Measurements from ENCODE around the gene ALKBH8.

DNA sequence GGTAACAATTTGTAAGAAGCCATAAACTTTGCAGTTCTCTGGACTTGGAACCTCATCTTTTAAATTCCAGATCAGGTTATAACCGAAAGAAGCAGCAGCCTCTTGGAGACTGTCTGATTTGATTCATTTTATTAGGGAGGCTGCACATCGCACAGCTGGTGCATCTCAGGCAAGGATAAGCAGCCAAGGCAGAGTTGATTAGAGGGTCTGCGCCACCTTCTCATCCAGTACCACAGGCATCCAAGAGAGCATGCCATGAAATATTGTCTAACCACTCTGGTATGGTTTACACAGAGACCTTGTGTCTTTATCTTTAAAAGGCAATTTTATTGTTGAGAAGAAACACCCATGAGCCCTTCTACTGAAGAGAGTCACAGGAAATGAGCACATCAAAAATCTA lies 91.7 kb downstream of the ALKBH8 start:
- TF ChIP-seq TOX (CRISPR knock-in tag; IDR thresholded peaks at IDR 0.05; ENCODE audit: borderline replicate concordance) (no peak), ZFP3 (CRISPR knock-in tag; IDR thresholded peaks at IDR 0.05) (no peak), ZNF565 (CRISPR knock-in tag; conservative IDR thresholded peaks at IDR 0.05; ENCODE audit: low read depth) (no peak), ARNTL (CRISPR knock-in tag; IDR thresholded peaks at IDR 0.05; ENCODE audit: borderline replicate concordance, low read depth) (no peak), RARB (CRISPR knock-in tag; IDR thresholded peaks at IDR 0.05) (no peak), ESRRG (CRISPR knock-in tag; IDR thresholded peaks at IDR 0.05) (no peak), CSDC2 (CRISPR knock-in tag; IDR thresholded peaks at IDR 0.05) (no peak), TCF4 (CRISPR knock-in tag; IDR thresholded peaks at IDR 0.05; ENCODE audit: borderline replicate concordance) (no peak)
- TF ChIP-seq, protein P1, sequence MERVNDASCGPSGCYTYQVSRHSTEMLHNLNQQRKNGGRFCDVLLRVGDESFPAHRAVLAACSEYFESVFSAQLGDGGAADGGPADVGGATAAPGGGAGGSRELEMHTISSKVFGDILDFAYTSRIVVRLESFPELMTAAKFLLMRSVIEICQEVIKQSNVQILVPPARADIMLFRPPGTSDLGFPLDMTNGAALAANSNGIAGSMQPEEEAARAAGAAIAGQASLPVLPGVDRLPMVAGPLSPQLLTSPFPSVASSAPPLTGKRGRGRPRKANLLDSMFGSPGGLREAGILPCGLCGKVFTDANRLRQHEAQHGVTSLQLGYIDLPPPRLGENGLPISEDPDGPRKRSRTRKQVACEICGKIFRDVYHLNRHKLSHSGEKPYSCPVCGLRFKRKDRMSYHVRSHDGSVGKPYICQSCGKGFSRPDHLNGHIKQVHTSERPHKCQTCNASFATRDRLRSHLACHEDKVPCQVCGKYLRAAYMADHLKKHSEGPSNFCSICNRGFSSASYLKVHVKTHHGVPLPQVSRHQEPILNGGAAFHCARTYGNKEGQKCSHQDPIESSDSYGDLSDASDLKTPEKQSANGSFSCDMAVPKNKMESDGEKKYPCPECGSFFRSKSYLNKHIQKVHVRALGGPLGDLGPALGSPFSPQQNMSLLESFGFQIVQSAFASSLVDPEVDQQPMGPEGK (CRISPR knock-in tag; IDR thresholded peaks at IDR 0.05; ENCODE audit: borderline replicate concordance): no peak
